Measurements from ENCODE around the gene IRF9.
A peak's percentile ranks its signal among the peaks of the same experiment; 100 is the strongest.

The IRF9 gene

DNA sequence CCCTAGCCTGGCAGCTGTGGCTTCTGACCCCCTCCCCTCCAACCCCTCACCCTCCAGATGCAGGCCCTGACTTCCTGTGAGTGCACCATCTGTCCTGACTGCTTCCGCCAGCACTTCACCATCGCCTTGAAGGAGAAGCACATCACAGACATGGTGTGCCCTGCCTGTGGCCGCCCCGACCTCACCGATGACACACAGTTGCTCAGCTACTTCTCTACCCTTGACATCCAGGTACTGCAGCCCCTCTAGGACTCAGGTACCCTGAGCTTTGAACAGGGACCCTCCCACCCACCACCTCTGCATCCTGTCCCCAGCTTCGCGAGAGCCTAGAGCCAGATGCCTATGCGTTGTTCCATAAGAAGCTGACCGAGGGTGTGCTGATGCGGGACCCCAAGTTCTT is 6.0 kb upstream of the IRF9 start:
- TF ChIP-seq, protein P1, sequence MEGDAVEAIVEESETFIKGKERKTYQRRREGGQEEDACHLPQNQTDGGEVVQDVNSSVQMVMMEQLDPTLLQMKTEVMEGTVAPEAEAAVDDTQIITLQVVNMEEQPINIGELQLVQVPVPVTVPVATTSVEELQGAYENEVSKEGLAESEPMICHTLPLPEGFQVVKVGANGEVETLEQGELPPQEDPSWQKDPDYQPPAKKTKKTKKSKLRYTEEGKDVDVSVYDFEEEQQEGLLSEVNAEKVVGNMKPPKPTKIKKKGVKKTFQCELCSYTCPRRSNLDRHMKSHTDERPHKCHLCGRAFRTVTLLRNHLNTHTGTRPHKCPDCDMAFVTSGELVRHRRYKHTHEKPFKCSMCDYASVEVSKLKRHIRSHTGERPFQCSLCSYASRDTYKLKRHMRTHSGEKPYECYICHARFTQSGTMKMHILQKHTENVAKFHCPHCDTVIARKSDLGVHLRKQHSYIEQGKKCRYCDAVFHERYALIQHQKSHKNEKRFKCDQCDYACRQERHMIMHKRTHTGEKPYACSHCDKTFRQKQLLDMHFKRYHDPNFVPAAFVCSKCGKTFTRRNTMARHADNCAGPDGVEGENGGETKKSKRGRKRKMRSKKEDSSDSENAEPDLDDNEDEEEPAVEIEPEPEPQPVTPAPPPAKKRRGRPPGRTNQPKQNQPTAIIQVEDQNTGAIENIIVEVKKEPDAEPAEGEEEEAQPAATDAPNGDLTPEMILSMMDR (IDR thresholded peaks at IDR 0.05; ENCODE audit: low read depth, low read length, missing control alignments): no peak
- no peak overlapping the region for H3K4me3 ChIP-seq (ENCODE audit: low read depth, low read length)
- DNase-seq (ENCODE audit: low read depth): no peak

GRCh38 chr14:24156840-24157239 is 4.2 kb upstream of the IRF9 start:
- TF ChIP-seq, protein P1 (IDR thresholded peaks at IDR 0.05; ENCODE audit: low read depth, low read length, missing control alignments): no peak
- H3K4me3 ChIP-seq (ENCODE audit: low read depth, low read length): no peak overlapping the region
- no peak for DNase-seq (ENCODE audit: low read depth)

GRCh38 chr14:24157331-24157730 is 3.7 kb upstream of the IRF9 start:
- TF ChIP-seq, protein P1 (IDR thresholded peaks at IDR 0.05; ENCODE audit: low read depth, low read length, missing control alignments): no peak
- no peak for DNase-seq (ENCODE audit: low read depth)
- H3K4me3 ChIP-seq (ENCODE audit: low read depth, low read length): no peak overlapping the region

- H3K4me3 ChIP-seq (ENCODE audit: low read depth, low read length): no peak overlapping the region
- TF ChIP-seq, protein P1 (IDR thresholded peaks at IDR 0.05; ENCODE audit: low read depth, low read length, missing control alignments): no peak
- DNase-seq (ENCODE audit: low read depth): no peak
These were observed 1.1 kb upstream of the IRF9 start for GRCh38 chr14:24159777-24160498.

DNA sequence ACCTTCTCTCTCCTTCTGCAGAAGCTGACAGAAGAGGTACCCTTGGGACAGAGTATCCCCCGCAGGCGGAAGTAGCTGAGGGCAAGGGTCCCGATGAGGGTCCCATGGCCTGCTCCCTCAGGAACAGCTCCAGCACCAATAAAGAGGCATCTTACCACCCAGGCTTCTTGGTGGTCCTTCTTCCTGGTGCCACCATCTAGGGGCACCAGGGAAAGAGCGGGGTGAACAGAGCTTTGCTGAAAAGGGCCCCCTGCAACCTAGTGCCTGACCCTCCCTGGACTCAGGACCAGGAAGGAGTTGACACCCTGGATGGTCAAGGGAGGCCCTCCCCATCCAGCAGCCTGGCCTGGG is 591 bp upstream of the IRF9 start:
- TF ChIP-seq, protein P1 (IDR thresholded peaks at IDR 0.05; ENCODE audit: low read depth, low read length, missing control alignments): no peak
- H3K4me3 ChIP-seq (ENCODE audit: low read depth, low read length): no peak overlapping the region
- DNase-seq (ENCODE audit: low read depth): no peak

GRCh38 chr14:24162093-24162492 is 1.0 kb downstream of the IRF9 start:
- peak overlapping the region; percentile 81 for H3K4me3 ChIP-seq (ENCODE audit: low read depth, low read length)
- TF ChIP-seq, protein P1 (IDR thresholded peaks at IDR 0.05; ENCODE audit: low read depth, low read length, missing control alignments): no peak
- DNase-seq (ENCODE audit: low read depth): no peak

GRCh38 chr14:24164518-24164991 is 3.5 kb downstream of the IRF9 start:
- no peak for DNase-seq (ENCODE audit: low read depth)
- TF ChIP-seq, protein P1 (IDR thresholded peaks at IDR 0.05; ENCODE audit: low read depth, low read length, missing control alignments): no peak
- no peak overlapping the region for H3K4me3 ChIP-seq (ENCODE audit: low read depth, low read length)

All from GM12864 (cell line).